GM12891 (cell line): ENCODE data around the gene EHD2.
"Not testable (repeated sequence)": the region's sequence is repeated elsewhere in the genome, so short reads cannot be mapped to it uniquely, and the experiment has no call there.

Source experiments
- PAX5 ChIP-seq: IDR thresholded peaks from 2 replicates; pipeline ENCODE4 v1.6.1; 2011; ENCODE audit warnings: low read length, moderate library complexity, mild to moderate bottlenecking; ENCODE audit not compliant: insufficient read depth, severe bottlenecking
- POLR2A ChIP-seq: IDR thresholded peaks from 2 replicates; pipeline ENCODE4 v1.6.1; 2011; ENCODE audit warnings: low read depth, low read length, control low read depth
- POLR2AphosphoS5 ChIP-seq: IDR thresholded peaks from 2 replicates; pipeline ENCODE4 v1.6.1; 2011; ENCODE audit warnings: low read depth, low read length, control low read depth
- SPI1 ChIP-seq: IDR thresholded peaks from 2 replicates; pipeline ENCODE4 v1.6.1; 2011; ENCODE audit warnings: low read depth, low read length, control low read depth
- TAF1 ChIP-seq: IDR thresholded peaks from 2 replicates; pipeline ENCODE4 v1.6.1; 2011; ENCODE audit warnings: low read depth, low read length, control low read depth

DNA sequence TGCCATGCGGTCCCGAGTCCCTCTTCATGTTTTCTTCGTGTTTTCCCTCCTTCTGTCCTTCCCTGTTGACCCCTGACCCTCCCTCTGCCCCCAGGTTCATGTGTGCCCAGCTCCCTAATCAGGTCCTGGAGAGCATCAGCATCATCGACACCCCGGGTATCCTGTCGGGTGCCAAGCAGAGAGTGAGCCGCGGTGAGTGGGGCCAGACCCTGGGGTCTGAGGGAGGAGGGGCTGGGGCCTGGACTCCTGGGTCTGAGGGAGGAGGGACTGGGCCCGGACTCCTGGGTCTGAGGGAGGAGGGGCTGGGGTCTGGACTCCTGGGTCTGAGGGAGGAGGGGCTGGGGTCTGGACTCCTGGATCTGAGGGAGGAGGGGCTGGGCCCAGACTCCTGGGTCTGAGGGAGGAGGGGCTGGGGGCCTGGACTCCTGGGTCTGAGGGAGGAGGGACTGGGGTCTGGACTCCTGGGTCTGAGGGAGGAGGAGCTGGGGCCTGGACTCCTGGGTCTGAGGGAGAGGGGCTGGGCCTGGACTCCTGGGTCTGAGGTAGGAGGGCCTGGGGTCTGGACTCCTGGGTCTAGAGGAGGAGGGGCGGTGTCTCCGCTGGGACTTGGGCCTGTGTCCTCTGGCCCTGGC lies 5.3 kb downstream of the EHD2 start:
- not testable (repeated sequence) for TF ChIP-seq TAF1, POLR2A, PAX5, POLR2AphosphoS5, SPI1
